PFSK-1 (cell line): ENCODE measurements around the gene PPIB.

Experiments used
- FOXP2 ChIP-seq: optimal IDR thresholded peaks from 2 replicates; pipeline ENCODE3; 2011; ENCODE audit warnings: borderline replicate concordance, control low read depth, inconsistent platforms; ENCODE audit not compliant: insufficient read depth; ENCODE audit errors: extremely low read length, extremely low read depth
- POLR2AphosphoS5 ChIP-seq: IDR thresholded peaks from 2 replicates; pipeline ENCODE4 v1.6.1; 2012; ENCODE audit warnings: low read depth, mild to moderate bottlenecking, control low read depth, low read length, moderate library complexity
- SIN3A ChIP-seq: IDR thresholded peaks from 2 replicates; pipeline ENCODE4 v1.6.1; 2012; ENCODE audit warnings: mild to moderate bottlenecking, low read length, moderate library complexity, borderline replicate concordance; ENCODE audit not compliant: insufficient read depth
- TAF1 ChIP-seq: IDR thresholded peaks from 2 replicates; pipeline ENCODE4 v1.6.1; 2012; ENCODE audit warnings: low read length, control low read depth, borderline replicate concordance; ENCODE audit not compliant: insufficient read depth
- TF ChIP-seq, protein P1 (sequence below), 2 experiments: IDR thresholded peaks; 2 replicates each; pipeline versions ENCODE4 v1.6.1 to v1.8.0; 2011 to 2012; ENCODE audit warnings: low read depth in 2 of 2, low read length in 2 of 2, control low read depth in 1 of 2, inconsistent platforms in 1 of 2, mild to moderate bottlenecking in 1 of 2, moderate library complexity in 1 of 2; ENCODE audit not compliant: insufficient read depth in 1 of 2

GRCh38 chr15:64146885-64147681 lies 15.7 kb downstream of the PPIB start:
- no peak for TF ChIP-seq TAF1
- no peak for TF ChIP-seq POLR2AphosphoS5
- no peak for TF ChIP-seq SIN3A
- TF ChIP-seq, protein P1, sequence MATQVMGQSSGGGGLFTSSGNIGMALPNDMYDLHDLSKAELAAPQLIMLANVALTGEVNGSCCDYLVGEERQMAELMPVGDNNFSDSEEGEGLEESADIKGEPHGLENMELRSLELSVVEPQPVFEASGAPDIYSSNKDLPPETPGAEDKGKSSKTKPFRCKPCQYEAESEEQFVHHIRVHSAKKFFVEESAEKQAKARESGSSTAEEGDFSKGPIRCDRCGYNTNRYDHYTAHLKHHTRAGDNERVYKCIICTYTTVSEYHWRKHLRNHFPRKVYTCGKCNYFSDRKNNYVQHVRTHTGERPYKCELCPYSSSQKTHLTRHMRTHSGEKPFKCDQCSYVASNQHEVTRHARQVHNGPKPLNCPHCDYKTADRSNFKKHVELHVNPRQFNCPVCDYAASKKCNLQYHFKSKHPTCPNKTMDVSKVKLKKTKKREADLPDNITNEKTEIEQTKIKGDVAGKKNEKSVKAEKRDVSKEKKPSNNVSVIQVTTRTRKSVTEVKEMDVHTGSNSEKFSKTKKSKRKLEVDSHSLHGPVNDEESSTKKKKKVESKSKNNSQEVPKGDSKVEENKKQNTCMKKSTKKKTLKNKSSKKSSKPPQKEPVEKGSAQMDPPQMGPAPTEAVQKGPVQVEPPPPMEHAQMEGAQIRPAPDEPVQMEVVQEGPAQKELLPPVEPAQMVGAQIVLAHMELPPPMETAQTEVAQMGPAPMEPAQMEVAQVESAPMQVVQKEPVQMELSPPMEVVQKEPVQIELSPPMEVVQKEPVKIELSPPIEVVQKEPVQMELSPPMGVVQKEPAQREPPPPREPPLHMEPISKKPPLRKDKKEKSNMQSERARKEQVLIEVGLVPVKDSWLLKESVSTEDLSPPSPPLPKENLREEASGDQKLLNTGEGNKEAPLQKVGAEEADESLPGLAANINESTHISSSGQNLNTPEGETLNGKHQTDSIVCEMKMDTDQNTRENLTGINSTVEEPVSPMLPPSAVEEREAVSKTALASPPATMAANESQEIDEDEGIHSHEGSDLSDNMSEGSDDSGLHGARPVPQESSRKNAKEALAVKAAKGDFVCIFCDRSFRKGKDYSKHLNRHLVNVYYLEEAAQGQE (IDR thresholded peaks at IDR 0.05; ENCODE audit: insufficient read depth in 1 of 2, low read depth in 2 of 2, low read length in 2 of 2), result no peak
- TF ChIP-seq FOXP2, result no peak
